CD1c-positive myeloid dendritic cell (primary cell): ENCODE results near the gene NEAT1.
"Not testable (repeated sequence)": the region's sequence is repeated elsewhere in the genome, so short reads cannot be mapped to it uniquely, and the experiment has no call there.

Source experiments
- DNase-seq: peaks from one replicate; pipeline ENCODE4 v3.0.0-alpha.2; 2016; ENCODE audit errors: extremely low spot score

NEAT1 gene

DNA sequence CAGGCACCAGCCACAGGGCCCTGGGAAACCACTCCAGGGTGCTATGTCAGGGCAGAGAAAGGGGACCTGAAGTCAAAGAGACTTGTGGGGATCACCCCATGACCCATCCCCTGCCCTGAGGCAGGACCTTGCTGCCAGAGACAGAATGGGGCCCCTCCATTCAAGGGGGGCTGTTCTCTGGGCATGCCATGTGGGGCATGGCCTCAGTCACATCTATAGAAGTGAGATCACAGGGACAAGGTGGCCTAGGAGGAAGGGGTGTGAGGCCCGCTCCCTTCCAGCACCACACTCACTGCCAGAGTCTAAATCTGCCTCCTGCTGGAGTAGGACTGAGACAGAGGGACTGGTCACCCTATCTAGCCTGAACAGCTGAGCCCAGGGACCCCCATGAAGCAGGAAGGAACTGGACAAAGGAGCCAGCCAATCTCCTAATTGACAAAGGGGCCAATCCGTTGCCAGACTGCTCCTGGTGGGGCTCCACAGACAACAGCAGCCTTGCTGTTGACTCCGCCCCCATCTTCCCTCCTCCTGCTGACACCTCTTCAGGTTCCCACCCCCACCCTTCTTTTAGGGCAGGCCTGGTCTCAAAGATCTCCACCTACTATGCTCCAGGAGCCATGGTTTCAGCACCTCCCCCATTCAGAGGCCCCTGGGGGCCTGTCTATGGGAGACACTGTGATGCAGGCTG is 26.0 kb downstream of the NEAT1 start:
- peak; percentile 58 for DNase-seq

- not testable (repeated sequence) for DNase-seq
These were observed 28.7 kb downstream of the NEAT1 start for GRCh38 chr11:65451301-65451700.

DNA sequence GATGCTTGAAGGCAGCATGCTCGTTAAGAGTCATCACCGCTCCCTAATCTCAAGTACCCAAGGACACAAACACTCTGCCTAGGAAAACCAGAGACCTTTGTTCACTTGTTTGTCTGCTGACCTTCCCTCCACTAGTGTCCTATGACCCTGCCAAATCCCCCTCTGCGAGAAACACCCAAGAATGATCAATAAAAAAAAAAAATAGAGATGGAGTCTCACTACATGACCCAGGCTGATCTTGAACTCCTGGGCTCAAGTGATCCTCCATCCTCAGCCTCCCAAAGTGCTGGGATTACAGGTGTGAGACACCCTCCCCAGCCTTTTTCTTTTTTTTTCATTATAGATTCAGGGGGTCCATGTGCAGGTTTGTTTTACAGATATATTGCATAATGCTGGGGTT is 29.7 kb downstream of the NEAT1 start:
- DNase-seq = not testable (repeated sequence)

DNA sequence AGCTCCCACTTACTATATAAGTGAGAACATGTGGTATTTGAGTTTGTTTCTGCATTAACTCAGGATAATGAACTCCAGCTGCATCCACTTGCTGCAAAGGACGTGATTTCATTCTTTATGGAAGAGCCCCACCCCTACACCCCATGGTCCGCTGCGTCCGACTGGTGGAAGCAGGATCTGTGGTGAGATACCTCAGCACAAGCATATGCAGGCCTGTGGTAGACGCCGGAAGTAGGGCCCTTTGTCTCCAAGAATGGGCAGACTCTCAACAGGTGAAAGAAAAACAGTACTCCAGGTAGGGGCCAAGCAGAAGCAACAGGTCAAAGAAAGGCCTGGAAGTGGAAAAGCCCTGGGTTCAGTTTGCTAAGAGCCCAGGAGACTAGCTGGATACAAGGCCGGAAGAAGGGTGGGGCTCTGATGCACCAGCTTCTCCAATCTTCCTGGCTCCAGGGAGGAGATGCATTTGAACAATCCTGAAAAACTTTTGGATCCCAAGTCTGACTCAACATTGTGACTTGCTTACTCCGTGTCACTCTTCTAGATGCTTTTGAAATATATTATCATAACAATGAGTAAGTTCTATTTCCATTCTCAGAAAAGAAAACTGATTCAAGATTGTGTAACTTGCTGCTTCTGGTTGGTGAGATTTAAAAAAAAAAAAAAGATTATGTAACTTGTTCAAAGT is 30.4 kb downstream of the NEAT1 start:
- peak; percentile 71 for DNase-seq

- no peak for DNase-seq
These were observed 31.7 kb downstream of the NEAT1 start for GRCh38 chr11:65454311-65454695.

- DNase-seq = peak; percentile 94
These were observed 32.3 kb downstream of the NEAT1 start for GRCh38 chr11:65454696-65455456.

- DNase-seq = no peak
These were observed 33.8 kb downstream of the NEAT1 start for GRCh38 chr11:65456418-65456817.

GRCh38 chr11:65459552-65459951 is 37.0 kb downstream of the NEAT1 start:
- DNase-seq = peak; percentile 53

GRCh38 chr11:65465471-65465870 is 42.9 kb downstream of the NEAT1 start:
- DNase-seq = not testable (repeated sequence)

DNA sequence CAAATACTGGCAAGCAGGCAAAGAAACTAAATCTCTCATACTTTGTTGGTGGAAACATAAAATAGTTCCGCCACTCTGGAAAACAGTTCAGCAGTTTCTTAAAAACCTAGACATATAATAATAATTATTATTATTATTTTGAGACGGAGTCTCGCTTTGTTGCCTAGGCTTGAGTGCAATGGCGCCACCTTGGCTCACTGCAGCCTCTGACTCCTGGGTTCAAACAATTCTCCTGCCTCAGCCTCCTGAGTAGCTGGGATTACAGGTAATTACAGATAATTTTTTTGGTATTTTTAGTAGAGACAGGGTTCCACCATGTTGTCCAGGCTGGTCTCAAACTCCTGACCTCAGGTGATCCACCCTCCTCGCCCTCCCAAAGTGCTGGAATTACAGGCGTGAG is 44.7 kb downstream of the NEAT1 start:
- DNase-seq = not testable (repeated sequence)

DNA sequence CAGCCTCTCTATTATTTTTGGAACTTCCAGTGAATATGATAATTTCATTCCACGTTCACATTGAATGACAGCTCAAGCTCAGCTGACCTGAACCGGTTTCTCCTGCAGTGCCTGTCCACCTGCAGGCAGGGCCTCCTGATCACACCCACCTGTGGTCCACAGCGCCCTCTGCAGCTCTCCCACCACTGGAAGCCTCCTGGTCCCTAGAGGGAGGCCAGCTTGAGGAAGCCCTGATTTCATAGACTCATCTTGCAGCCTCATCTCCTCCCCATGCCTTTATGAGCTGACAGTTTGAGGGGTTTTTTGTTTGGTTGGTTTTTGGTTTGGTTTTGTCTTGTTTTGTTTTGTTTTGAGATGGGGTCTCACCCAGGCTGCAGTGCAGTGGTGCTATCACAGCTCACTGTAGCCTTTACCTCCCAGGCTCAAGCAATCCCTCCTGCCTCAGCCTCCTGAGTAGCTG is 46.3 kb downstream of the NEAT1 start:
- peak; percentile 62 for DNase-seq

DNA sequence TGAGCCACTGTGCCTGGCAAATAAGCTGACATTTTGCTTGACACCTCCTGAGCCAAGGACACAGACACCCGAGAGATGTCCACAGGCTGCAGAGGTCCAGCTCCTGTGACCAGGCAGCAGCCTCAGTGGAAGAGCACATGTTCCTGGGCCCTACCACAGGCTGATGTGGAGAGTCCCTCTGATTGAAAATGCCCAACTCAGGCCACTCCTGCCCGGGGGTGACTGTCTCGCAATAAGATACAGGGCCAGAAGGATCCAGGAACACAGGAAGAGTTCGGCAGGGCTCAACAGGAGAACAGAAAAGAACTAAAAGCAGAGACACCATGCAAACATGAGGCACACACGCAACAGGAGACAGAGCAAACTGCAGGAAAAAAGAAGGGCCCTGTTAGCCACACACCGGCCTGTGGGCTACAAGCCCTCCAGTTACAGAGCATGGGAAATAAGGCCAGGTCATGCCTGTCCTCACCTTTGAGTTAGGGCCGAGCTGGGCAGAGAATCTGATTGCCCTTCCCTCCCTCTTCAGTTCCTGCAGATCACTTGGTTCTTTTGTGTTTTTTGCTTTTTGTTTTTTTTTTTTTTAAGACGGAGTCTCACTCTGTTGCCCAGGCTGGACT is 47.9 kb downstream of the NEAT1 start:
- DNase-seq = no peak

- DNase-seq = peak; percentile 60
These were observed 48.9 kb downstream of the NEAT1 start for GRCh38 chr11:65471447-65471891.

DNA sequence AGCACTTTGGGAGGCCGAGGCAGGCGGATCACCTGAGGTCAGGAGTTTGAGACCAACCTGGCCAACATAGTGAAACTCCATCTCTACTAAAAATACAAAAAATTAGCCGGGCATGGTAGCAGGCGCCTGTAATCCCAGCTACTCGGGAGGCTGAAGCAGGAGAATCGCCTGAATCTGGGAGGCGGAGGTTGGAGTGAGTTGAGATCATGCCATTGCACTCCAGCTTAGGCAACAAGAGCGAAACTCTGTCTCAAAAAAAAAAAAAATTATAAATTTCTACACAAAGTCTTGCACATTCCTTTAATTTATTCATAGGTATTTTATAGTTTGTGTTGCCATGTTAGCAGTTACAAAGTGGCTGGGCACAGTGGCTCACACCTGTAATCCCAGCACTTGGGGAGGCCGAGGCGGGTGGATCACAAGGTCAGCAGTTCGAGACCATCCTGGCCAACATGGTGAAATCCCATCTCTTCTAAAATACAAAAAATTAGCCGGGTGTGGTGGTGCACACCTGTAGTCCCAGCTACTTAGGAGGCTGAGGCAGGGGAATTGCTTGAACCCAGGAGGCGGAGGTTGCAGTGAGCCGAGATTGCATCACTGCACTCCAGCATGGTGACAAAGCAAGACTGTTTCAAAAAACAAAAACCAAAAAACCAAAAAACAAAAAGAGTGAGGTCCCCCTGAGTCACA is 50.1 kb downstream of the NEAT1 start:
- DNase-seq = not testable (repeated sequence)

DNA sequence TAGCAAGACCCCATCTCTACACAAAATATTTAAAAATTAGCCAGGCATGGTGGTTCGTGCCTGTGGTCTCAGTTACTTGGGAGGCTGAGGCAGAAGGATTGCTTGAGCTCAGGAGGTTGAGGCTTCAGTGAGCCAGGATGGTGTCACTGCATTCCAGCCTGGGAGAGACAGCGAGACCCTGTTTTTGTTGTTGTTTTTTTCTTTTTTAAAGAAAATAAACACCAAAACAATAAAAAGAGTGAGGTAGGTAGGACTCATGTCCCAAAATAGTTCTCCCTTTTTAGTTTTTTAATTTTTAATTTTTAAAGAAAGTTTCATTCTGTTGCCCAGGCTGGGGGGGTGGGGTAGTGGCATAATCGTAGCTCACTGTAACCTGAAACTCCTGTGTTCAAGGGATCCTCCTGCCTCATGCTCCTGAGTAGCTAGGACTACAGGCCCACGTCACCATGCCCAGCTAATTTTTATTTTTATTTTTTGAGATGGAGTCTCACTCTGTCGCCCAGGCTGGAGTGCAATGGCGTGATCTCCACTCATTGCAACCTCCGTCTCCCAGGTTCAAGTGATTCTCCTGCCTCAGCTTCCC is 50.8 kb downstream of the NEAT1 start:
- no peak for DNase-seq

DNA sequence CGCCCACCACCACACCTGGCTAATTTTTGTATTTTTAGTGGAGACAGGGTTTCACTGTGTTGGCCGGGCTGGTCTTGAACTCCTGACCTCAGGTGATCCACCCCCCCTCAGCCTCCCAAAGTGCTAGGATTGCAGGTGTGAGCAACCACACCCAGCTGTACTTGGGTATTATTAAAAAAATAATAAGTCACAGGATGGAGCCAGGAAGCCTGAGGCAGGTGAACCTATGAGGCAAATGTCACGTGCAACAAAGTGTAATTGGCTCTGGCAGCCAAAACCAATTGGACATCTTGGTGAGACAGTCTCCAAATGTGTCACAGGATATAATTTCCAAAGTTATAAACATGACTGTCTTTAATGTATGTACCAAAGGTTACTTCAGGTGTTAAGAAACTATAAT is 52.3 kb downstream of the NEAT1 start:
- DNase-seq = no peak

- no peak for DNase-seq
These were observed 54.1 kb downstream of the NEAT1 start for GRCh38 chr11:65476632-65477148.

GRCh38 chr11:65477149-65477965 is 54.8 kb downstream of the NEAT1 start:
- peak; percentile 98 for DNase-seq

- peak; percentile 51 for DNase-seq
These were observed 56.0 kb downstream of the NEAT1 start for GRCh38 chr11:65478388-65479183.
